Mammary epithelial cell (primary cell): ENCODE data around the gene ADGRA3.

Experiments
- EZH2 ChIP-seq: IDR thresholded peaks from 2 replicates; pipeline ENCODE4 v1.6.1; 2012; ENCODE audit warnings: low read length, inconsistent platforms, borderline replicate concordance
- TF ChIP-seq, protein P1 (sequence below), 2 donors: IDR thresholded peaks in 1 of 2; conservative IDR thresholded peaks in 1 of 2; 2 replicates each; pipeline ENCODE4 v1.5.1; 2011 to 2012; ENCODE audit warnings: inconsistent platforms in 2 of 2, low read length in 2 of 2, mild to moderate bottlenecking in 2 of 2, control low read depth in 1 of 2, low read depth in 1 of 2; ENCODE audit not compliant: insufficient read depth in 1 of 2; ENCODE audit errors: extremely low read depth in 1 of 2

- TF ChIP-seq EZH2 = no peak
- TF ChIP-seq, protein P1, sequence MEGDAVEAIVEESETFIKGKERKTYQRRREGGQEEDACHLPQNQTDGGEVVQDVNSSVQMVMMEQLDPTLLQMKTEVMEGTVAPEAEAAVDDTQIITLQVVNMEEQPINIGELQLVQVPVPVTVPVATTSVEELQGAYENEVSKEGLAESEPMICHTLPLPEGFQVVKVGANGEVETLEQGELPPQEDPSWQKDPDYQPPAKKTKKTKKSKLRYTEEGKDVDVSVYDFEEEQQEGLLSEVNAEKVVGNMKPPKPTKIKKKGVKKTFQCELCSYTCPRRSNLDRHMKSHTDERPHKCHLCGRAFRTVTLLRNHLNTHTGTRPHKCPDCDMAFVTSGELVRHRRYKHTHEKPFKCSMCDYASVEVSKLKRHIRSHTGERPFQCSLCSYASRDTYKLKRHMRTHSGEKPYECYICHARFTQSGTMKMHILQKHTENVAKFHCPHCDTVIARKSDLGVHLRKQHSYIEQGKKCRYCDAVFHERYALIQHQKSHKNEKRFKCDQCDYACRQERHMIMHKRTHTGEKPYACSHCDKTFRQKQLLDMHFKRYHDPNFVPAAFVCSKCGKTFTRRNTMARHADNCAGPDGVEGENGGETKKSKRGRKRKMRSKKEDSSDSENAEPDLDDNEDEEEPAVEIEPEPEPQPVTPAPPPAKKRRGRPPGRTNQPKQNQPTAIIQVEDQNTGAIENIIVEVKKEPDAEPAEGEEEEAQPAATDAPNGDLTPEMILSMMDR (conservative IDR thresholded peaks at IDR 0.05 in 1 of 2, IDR thresholded peaks at IDR 0.05 in 1 of 2; ENCODE audit: extremely low read depth in 1 of 2, insufficient read depth in 1 of 2, low read depth in 1 of 2, low read length in 2 of 2) = no peak
These were observed 108.5 kb downstream of the ADGRA3 start for GRCh38 chr4:22407361-22407760.
